Measurements from ENCODE around the gene PHLDB1.
"Not testable (repeated sequence)": the region's sequence is repeated elsewhere in the genome, so short reads cannot be mapped to it uniquely, and the experiment has no call there.

Gene PHLDB1

DNA sequence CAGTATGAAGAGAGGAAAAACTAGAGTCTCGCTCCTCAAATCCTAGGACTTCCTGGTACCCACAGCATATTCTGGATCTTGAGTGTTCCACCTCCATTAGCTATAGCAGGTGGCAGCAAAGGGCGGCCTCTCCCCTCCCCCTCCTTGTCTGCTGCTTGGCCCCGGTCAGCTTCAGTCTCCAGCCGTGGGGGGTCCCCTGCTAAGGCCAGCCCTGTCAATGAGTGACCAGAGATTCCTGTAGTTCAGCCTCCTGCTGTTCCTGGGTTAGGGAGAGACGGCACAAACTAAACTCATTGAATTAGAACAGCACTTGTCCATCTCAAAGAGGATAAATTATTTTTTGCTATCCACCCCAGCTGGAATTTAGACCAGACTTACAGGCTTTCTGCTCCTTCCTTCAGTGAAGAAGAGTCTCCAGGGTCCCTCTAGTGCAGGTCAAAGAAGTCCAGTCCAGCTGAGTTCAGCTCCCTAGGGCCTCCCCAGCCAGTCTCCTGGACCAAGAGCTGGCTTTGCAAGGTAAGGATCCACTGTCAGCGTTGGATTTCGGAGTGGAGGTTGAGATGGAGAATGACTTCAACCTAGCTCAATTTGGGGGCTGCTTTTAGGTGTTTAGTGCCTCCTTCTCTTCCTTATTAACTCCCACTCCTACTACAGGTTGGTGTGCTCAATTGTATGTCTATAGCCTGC is 1.1 kb upstream of the PHLDB1 start:
- FAIRE-seq, result no peak

DNA sequence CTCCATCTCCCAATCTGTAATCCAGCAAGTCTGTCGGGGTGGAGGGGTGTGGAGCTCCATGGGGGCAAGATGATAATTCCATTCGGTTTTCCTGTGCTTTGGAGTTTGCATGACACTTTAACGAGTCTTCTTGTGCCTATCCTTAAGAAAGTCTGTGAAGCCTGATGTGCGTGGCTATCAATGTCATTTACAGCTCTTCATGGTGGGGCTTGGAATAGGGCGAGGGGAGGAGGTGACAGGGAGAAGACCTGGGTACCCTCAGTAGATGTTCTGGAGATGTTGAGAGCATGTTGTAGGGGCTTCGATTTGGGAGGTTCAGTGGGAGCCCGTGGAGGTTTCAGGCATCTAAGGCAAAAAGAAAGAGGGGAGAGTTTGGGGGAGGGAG is 579 bp upstream of the PHLDB1 start:
- no peak for FAIRE-seq

DNA sequence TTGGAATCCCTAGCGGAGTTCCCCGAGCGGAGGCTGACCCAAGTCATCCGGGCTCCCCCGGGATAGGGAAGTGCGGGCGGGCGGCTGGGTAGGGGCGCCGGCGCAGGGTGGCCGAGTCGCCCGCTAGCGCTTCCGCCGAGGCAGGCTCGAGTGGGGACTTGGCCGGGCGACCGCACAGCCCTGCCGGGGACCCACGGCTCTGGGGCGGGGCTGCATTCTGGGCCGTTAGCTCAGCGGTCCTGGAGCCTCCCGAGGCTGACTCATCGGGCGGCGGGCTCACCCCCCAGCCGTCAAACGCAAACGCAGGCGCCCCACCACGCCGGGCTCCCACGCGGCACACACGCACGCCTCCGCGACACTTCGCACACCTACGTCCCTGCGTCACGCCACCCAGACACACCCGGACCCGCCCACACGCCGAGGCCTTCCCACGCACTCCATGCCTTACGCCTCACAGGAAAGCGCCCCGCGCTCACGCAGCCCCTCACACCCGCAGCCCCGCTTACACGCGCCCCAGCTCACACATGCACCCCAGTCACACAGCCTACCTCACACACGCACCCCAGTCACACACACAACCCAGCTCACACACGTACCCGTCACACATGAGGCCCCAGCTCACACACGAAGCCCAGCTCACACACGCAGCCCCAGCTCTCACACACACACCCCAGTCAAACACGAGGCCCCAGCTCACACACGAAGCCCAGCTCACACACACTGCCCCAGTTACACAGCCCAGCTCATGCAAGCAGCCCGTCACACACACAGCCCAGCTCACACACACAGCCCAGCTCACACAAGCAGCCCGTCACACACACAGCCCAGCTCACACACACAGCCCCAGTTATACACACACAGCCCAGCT is 1.2 kb downstream of the PHLDB1 start:
- no peak for FAIRE-seq

DNA sequence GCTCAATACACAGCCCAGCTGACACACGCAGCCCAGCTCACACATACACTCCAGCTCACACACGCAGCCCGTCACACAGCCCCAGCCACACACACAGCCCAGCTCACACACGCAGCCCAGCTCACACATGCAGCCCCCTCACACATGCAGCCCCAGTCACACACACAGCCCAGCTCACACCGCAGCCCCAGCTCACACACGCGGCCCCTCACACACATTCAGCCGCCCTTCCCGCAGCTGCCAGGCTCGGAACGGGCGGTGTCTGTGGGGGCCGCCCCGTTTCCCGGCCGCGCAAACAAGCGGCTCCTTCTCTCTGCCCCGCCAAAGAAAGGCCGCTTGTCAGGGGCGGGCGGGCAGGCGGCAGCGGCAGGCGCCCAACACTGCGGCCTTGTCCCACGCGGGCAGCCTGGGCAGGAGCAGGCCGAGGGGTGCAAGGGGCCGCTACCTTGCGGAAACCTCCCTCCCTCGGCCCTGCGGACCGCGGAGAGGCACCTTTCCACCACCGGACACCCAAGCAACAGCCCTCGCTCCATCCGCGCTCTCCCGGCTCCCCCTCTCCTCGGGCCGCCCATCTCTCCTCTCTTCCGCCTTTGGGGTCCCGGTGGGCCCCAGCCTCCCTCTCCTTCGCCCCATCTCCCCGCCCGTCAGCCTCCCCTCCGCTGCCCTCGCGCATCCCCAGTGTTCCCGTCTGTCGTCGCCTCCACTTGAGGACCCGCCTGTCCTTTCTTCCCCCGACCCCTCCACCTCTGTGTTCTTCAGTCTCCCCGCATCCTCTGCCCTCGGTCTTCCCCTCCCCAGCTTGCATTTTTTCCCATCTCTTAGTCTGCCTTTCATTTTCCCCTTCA is 2.2 kb downstream of the PHLDB1 start:
- no peak for FAIRE-seq

DNA sequence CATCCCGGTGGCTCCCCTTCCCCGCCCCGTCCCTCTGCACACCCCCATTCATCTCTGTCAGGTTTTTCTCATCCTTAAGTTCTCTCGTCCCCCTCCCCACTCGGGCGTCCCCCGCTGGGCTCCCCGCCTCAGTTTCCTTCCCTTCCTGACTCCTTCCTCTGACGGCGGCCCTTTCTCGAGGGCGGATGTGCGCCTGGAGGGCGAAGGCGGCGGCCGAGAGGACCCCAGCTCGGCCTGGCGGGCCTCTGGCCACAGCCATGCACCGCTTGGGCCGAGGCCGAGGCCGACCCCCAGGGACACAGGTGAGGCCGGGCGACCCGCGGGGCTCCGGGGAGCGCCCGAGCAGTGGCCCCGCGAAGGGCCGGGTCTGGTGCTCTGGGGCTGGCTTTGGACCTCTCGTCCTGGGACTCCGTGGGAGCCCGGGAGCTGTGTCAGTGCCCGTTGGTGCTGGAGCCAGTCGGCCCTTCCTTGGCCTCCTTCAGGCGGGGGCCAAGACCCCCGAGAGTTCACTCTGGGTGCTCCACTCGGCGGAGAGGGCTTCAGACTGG is 2.9 kb downstream of the PHLDB1 start:
- FAIRE-seq, result no peak

DNA sequence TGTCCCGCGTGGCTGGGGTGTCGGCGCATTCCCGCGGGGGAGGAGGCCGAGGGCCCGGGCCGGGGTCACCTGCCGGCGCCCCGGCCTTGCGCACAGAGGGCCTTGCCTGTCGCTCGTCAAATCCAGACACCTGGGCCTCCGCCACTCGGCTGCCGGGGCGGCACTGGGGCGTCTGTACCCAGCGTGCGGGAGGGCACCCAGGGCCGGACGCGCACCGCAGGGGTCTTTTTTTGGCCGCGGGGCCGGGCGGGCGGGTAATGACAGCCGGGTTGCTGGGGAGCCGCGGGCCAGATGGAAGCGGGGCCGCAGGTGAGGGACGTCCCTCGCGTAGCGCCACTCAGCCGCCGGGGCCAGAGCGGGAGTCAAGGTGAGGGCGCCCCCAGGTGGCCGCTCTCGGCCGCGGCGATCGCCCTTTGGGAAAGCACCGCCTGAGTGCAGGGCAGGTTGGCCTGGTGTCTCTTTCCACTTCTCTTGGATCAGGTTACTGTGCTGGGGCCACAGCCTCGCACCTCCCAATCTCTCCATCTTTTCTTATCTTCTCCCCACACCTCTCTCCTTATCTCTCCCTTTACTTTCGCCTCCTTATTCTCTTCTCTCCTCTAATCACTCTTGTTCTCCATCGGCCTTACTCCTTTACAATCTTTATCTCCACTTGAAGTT is 3.5 kb downstream of the PHLDB1 start:
- no peak for FAIRE-seq

DNA sequence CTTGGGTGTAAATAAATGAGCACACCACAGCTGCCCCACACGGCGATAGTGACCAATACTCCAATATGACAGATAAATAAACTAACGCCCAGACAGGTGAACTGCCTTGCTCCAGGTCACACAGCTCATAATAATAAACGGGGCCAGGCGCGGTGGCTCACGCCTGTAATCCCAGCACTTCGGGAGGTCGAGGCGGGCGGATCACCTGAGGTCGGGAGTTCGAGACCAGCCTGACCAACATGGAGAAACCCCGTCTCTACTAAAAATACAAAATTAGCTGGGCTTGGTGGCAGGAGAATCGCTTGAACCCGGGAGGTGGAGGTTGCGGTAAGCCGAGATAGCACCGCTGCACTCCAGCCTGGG is 4.0 kb downstream of the PHLDB1 start:
- not testable (repeated sequence) for FAIRE-seq

DNA sequence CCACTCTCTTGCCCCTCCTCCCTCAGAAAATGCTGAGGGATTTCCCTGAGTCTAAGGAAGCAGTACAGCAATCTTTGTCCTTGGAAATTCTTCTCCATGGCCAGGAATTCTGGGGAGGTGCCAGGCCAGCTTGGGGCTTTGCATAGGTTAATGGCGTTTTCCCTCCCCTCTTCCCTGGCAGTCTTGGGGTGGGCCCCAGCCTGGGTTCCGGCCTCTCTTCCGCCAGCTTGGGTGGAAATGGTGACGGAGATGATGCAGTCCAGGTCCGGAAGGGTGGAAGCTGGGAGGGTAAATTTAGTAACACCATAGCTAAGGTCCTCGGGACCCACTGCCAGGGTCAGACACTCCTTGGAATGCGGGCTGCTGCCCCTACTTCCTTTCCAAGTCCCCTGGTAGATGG is 5.0 kb downstream of the PHLDB1 start:
- FAIRE-seq, result no peak

DNA sequence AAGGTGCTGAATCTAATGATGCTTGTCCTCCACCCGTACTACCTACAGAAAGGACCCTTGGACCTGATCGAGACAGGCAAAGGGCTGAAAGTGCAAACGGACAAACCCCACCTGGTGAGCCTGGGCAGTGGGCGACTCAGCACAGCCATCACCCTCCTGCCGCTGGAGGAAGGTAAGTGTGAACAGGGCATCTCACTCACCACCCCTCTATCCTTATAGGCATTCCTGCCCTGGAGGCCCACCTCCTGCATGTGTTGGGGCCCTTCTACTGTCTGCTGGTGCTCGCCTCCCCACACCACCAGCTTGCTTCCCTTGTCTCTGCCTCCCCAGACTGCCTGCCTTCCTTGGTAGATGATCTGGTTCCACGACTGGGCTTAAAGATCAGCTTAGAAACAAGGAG is 7.1 kb downstream of the PHLDB1 start:
- no peak for FAIRE-seq

DNA sequence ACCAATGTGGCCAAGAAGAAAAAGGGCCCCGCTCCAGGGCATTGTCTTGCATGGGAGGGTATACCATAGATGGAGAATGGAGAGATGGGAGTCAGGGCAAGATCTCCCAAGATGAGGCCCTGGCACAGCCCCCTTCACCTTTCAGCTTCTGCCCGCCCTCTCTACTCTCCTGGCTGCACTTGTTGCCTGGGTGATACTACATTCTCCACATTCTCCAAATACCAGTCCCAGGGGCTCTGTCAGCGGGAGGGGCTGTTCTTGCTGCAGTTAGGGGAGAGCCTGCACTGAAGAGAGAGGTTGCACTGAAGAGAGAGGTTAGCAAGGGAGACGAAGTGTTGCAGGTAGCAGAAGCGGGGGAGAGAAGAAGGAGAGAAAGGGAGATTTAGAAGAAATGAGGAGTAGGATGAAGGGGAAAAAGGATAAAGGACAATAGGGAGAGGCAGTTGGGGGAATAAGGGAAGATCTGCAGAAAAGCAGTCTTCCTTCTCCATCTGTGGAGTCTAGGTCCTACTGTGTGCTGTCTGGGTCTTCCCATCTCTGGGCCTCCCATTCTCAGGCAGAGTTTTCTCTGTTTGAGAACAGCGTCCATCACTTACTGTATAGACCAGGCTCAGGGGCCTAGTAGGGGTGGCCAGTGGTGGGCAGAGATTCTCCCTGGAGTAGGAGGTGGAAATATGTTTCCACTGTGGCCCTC is 8.0 kb downstream of the PHLDB1 start:
- FAIRE-seq, result no peak

DNA sequence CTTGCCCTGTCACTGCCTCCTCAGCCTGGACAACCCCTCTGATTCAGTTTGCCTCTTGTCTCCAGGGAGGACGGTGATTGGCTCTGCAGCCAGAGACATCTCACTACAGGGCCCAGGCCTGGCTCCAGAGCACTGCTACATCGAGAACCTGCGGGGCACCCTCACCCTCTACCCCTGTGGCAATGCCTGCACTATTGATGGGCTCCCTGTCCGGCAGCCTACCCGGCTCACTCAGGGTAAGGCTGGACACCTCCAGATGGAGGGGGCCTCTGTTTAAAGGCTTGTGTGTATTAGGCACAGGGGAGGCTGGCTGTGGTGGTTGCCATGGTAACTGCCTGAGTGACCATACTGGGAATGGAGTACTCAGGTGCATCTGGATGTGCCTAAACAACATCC is 8.6 kb downstream of the PHLDB1 start:
- FAIRE-seq, result no peak

DNA sequence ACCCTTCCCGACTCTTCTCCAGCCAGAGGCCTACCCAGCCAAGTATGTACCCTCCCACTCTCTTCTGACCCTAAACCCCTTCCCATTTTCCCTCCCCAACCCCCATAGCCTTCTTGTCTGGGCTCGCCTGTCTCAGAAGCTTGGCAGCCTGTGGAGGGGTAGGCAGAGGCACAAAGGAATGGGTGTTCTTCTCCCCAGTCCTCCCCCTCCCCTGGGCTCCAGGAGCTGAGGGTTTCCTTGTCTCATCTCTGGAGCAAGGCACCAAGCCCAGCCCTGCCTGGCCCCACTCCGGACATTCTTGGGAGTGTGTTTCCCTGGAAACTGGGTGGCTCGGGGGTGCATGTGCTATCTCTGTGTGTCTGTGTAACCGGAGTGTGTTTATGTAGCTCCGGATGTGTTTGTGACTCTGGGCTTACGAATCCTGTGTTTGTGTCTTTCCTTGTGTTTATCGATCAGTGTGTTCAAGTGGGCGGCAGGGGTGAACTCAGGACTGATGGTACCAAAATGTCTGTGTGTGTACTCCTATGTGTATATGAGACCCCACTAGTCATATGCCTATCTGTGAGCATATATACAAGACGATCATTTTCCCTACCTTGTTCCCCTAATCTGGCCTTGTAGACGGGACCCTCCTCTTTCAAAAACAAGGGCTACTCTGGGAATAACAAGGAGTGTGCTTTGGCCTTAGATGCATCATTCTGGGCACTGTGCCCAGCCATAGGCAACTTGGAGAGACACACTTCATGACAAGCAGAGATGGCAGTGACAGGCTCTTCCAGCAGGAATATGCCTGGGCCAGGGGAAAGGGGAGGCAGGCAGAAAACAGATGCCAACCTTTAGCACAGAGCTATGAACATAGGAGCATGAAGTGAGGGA is 10.9 kb downstream of the PHLDB1 start:
- FAIRE-seq, result no peak

DNA sequence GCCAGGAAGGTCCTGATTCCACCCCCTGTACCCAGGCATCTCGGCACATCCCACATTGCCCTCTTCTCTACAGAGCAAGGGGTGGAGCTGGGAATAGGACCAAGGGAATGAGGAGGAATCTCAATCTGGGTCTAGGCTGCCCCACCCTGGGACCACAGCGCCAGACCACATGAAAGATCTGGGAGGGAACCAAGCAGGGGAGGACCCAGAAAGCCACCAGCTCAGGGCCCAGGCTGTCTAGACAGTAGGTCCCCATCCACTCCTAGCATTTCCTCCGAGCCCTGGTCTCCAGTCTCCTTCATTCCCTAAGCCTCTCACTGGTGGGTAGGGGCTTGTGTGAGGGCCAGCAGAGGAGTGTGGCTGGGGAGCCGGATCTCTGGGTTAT is 11.6 kb downstream of the PHLDB1 start:
- no peak for FAIRE-seq

DNA sequence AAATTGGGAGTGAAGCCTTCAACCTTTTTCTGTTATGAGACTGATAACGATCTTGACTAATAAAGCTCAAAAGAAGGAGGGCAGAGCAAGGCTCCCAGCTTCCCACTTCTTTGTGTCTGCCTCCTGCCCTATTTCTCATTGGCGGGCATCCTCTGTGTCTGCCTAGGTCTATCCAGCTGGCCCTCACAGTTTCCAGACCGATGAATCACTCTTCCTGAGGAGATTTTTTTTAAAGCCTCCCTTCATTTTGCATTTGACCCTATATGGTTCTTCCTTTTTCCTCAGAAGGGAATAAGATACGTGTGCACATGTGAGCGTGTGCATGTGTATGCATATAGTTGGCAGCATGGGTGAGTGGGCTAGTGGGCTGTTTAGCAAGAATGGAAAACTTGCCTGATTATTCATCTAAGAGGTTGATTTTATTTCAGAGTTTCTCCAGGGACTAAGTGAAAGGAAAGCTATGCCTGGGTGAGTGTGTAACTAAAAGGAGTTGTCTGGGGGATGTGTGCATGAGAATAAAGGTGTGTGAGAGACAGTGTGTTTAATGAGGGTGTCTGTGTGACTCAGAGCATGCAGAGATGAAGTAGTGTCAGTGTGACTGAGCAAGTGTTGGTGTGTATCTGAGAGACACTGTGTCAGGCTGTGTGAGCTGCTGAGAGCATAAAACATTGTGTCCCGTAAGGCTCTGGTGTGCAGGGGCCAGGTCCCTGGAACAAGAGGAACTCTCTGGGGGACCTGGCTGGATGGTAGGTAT is 12.2 kb downstream of the PHLDB1 start:
- no peak for FAIRE-seq

DNA sequence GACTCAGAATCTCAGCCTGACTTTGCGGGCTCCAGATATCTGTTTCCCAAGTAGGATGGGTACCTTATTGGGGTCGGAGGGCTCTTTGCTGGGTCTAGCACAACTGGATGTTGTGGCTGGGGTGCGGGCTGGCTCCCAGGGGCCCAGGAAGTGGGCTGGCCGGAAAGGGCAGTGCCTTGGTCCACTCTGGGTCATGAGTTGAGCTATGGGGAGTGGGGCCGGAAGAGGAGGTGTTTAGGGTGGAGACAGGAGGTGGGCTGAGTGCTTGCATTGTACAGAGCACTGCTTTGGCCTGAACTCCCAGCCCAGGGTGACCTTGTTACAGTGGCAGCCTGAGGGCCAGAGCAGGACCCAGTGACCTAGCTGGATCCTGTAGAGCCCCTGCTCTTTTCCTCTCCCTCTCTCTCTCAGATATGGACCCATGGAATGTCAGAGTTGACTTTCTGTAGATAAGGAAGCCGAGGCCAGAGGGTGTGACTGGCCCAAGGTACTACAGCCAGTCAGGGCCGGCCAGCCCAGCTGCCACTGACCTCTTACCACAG is 13.2 kb downstream of the PHLDB1 start:
- no peak for FAIRE-seq

DNA sequence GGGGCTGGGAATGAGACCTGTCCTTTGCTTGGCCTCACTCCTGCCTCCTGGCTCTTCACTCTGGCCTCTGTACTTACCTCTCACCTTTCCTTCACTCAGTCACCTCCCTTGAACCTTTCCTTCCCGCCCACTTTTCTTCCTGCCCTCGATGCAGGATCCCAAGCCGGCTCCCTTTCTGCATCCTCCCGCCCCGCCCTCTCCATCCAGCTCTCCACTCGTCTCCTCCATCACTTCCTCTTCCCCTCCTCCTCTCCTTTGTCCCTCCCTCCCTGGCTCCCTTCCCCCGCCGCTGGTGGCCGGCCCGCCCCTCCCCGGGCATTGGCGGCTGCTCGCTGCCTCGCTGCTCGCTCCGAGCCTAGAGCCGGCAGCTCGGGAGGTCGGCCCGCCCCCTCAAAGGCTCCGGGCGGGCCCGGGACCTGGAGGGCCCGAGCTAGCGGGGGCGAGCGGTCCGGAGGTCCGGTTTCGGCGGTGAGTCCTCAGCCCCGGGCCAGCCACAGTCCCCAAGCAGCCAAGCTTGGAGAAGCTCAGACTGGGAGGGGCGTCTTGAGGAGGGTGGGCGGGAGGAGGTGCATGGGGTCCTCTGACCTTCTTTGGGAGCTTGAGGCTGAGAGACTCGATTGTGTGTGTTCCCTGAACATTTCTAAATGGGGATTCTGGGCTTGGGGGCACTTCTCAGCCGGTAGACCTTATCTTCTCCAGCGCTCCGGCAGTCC is 13.8 kb downstream of the PHLDB1 start:
- no peak for FAIRE-seq

DNA sequence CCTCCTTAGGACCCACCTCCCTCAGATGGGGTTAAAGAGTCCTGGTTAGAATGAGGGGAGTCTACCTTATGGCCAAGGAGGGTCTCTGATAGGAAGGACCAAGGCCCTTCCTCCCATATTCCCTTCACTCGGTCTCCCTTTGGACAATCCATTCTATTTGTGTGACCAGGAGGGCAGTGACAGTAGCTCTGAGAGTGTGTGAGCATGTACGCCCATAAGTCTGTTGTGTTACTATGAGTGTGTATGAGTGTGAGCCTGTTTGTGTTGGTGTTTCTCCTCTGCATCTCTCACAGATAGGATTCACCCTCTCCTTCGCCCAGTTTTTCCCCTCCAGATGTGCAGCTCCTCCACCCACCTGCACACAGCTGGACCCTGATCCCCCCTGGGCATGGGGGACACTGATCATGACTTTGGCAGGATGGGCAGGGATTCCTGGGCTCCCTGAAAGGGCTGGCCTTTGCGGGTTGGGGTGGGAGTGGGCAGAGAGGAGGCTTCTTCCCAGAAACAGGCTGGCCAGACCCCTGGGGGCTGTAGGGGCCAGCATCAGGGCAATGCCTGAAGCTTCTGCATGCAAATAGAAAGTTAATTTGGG is 14.5 kb downstream of the PHLDB1 start:
- FAIRE-seq, result no peak

DNA sequence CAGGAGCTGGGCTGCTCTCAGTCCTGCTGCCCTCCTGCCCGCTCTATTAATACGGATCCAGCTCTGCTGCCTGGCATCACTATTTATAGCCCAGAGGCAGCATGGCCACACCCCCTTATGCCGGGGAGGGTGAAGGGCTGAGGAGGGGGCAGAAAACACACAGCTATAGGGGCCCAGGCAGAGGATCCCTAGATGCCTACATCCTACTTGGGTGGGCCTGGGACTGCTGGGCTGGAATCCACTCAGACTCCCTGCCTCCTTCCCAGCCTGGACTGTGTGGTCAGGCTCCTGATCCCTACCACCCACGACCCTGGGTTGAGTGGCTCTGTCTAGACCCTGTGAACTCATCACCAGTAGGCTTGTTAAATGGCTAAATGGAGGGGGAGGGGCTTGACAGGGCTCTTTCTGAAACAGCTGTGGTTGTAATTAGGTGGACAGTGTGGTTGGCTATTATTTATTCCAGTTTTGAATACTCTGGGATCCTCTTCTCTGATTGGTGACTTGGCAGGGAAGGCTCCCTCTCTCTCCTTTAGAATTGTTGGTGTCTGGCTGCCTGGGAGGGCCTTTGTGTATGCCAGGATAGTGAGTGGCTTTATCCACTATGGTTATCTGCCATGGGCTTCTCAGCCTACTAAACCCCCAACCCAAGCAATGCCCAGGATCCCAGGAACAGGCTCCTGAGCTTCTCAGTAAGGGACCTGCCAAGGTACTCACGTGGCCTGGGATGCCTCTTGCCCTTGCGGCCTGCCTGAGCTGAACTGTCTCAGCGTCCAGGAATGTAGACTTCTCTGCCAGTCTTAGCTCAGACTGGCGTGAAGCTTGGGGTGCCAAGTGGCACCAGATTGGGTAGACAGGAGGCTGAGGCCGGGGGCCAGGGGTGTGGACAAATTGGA is 15.2 kb downstream of the PHLDB1 start:
- no peak for FAIRE-seq

Measured in islet of Langerhans (tissue), 1 donor.